Panc1 (cell line): ENCODE measurements around the gene CEP164.

Experiments used
- POLR2AphosphoS5 ChIP-seq: IDR thresholded peaks from 2 replicates; pipeline ENCODE4 v1.6.1; 2012; ENCODE audit warnings: mild to moderate bottlenecking, low read depth, low read length, moderate library complexity
- TCF7L2 ChIP-seq: IDR thresholded peaks from 2 replicates; pipeline ENCODE4 v1.6.1; 2011; ENCODE audit warnings: mild to moderate bottlenecking, low read depth, low read length, inconsistent platforms
- TF ChIP-seq, protein P1 (sequence below): fragments of 450-650 bp; IDR thresholded peaks from 2 replicates; pipeline ENCODE4 v1.5.1; 2017; ENCODE audit warnings: mild to moderate bottlenecking

DNA sequence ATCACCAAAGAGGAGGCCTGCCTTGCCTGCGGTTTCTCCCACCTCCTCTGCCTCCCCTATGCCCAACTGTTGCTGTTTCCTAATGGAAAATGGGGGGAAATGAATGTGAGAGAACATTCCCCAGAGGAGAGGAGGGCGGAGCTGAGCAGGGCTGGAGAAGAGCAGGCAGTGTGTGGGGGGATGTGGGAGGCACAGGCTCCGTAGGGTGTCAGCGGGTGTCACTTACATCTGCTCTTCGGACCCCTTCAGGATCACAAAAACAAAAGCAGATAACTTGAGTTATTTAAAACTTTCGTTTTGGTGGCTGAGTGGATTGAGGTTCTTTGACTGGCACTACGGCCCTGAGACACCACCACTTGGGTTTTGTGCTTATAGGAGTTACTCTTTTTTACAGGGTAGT is 93.8 kb downstream of the CEP164 start:
- TF ChIP-seq, protein P1, sequence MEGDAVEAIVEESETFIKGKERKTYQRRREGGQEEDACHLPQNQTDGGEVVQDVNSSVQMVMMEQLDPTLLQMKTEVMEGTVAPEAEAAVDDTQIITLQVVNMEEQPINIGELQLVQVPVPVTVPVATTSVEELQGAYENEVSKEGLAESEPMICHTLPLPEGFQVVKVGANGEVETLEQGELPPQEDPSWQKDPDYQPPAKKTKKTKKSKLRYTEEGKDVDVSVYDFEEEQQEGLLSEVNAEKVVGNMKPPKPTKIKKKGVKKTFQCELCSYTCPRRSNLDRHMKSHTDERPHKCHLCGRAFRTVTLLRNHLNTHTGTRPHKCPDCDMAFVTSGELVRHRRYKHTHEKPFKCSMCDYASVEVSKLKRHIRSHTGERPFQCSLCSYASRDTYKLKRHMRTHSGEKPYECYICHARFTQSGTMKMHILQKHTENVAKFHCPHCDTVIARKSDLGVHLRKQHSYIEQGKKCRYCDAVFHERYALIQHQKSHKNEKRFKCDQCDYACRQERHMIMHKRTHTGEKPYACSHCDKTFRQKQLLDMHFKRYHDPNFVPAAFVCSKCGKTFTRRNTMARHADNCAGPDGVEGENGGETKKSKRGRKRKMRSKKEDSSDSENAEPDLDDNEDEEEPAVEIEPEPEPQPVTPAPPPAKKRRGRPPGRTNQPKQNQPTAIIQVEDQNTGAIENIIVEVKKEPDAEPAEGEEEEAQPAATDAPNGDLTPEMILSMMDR, result no peak
- TF ChIP-seq POLR2AphosphoS5 (no peak), TCF7L2 (no peak)
